Measurements from ENCODE around the gene CDCA4. TPM values are rescaled to one million over a fixed set of nuclear protein-coding genes. Genes with fewer than 3 reads are reported as not detected.

CDCA4 gene
- total and polyA plus RNA-seq, 10 of the 15 experiments (the other 5 are each of a cell fraction or from before 2014, with no cell fraction given), result 10.4 to 64.0 (median 52.1) TPM

DNA sequence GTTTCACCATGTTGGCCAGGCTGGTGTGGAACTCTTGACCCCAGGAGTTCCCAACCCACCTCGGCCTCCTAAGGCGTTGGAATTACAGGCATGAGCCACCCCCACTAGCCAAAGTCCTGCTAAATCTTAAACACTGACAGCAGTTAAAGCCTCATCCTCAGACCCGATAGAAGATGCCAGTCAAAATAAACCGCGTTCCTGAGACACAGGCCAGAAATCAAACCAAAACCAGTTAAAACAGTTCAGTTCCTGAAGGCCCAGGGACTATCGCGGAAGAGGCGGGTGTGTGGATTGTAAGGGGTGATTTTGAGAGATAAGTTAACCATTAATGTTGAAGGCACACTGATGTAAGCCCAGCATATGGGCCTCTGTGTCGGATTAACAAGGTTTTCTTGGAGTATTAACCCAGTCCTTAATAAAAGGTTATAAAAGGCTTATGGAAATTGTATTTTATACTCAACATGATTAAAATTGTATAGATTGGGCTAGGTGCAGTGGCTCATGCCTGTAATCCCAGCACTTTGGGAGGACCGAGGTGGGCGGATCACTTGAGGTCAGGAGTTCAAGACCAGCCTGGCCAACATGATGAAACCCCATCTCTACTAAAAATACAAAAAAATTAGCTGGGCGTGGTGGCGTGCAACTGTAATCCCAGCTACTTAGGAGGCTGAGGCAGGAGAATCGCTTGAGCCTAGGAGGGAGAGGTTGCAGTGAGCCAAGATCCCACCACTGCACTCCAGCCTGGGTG lies 18.7 kb upstream of the CDCA4 start:
- in situ Hi-C loops (cut with MboI) (loop anchor here (10.0 kb wide), 1 partner anchor 145 kb away; no protein-coding TSS in a partner anchor), intact Hi-C loops (cut with micrococcal nuclease; ENCODE audit: unreplicated experiment) (no loop called here)
- SMC1A ChIA-PET (ENCODE audit: uncharacterized antibody, unreplicated experiment), result no interaction called here
- H3K4me3 ChIP-seq, result no peak overlapping the region
- H3K27ac ChIP-seq (ENCODE audit: control insufficient read depth, insufficient read depth), result no peak overlapping the region
- ATAC-seq (no peak), FAIRE-seq (no peak), DNase-seq (ENCODE audit: low read depth, low spot score) (no peak)
- no peaks in the 10 kb centered on the region for H3K36me3 ChIP-seq (ENCODE audit: control insufficient read depth in 2 of 2, insufficient read depth in 2 of 2, low read length in 1 of 2)
- H4K20me1 ChIP-seq (ENCODE audit: control insufficient read depth, insufficient read depth), result no peaks in the 10 kb centered on the region
- BruUV-seq (replicated peaks), result no TSS peak
- H3K27me3 ChIP-seq (replicated peaks in 1 of 2; ENCODE audit: control insufficient read depth in 2 of 2, insufficient read depth in 2 of 2, low read length in 1 of 2), result no peaks in the 10 kb centered on the region
- H3K4me1 ChIP-seq (ENCODE audit: control insufficient read depth, insufficient read depth, low read length), result no peaks in the 10 kb centered on the region
- H3K79me2 ChIP-seq (ENCODE audit: control insufficient read depth, insufficient read depth, low read length), result no peaks in the 10 kb centered on the region
- H3K9me3 ChIP-seq (replicated peaks; ENCODE audit: control insufficient read depth, insufficient read depth, low read length), result no peaks in the 10 kb centered on the region
- no peak overlapping the region for H3K9ac ChIP-seq (ENCODE audit: control insufficient read depth, insufficient read depth, low read length)
- 87% methylated on average over 14 of the region's 14 CpGs for WGBS (ENCODE audit: insufficient coverage, insufficient replicate concordance, low lambda C conversion rate, missing lambda C conversion rate)
- no peak overlapping the region for H3K4me2 ChIP-seq (ENCODE audit: control insufficient read depth, insufficient read depth)
- CTCF ChIA-PET, result interaction anchor here (1.6 kb wide), 1 partner anchor 104 kb away, joined by 3 read pairs; no protein-coding TSS in a partner anchor
- POLR2A ChIA-PET, result no interaction called here
- no peak overlapping the region for H2AFZ ChIP-seq (ENCODE audit: control insufficient read depth, low read depth, low read length)
- RAD21 ChIA-PET (ENCODE audit: unreplicated experiment), result no interaction called here
- TF ChIP-seq, protein P1, sequence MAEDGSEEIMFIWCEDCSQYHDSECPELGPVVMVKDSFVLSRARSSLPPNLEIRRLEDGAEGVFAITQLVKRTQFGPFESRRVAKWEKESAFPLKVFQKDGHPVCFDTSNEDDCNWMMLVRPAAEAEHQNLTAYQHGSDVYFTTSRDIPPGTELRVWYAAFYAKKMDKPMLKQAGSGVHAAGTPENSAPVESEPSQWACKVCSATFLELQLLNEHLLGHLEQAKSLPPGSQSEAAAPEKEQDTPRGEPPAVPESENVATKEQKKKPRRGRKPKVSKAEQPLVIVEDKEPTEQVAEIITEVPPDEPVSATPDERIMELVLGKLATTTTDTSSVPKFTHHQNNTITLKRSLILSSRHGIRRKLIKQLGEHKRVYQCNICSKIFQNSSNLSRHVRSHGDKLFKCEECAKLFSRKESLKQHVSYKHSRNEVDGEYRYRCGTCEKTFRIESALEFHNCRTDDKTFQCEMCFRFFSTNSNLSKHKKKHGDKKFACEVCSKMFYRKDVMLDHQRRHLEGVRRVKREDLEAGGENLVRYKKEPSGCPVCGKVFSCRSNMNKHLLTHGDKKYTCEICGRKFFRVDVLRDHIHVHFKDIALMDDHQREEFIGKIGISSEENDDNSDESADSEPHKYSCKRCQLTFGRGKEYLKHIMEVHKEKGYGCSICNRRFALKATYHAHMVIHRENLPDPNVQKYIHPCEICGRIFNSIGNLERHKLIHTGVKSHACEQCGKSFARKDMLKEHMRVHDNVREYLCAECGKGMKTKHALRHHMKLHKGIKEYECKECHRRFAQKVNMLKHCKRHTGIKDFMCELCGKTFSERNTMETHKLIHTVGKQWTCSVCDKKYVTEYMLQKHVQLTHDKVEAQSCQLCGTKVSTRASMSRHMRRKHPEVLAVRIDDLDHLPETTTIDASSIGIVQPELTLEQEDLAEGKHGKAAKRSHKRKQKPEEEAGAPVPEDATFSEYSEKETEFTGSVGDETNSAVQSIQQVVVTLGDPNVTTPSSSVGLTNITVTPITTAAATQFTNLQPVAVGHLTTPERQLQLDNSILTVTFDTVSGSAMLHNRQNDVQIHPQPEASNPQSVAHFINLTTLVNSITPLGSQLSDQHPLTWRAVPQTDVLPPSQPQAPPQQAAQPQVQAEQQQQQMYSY (CRISPR knock-in tag; IDR thresholded peaks at IDR 0.05), result no peak
- TF ChIP-seq, protein P2, sequence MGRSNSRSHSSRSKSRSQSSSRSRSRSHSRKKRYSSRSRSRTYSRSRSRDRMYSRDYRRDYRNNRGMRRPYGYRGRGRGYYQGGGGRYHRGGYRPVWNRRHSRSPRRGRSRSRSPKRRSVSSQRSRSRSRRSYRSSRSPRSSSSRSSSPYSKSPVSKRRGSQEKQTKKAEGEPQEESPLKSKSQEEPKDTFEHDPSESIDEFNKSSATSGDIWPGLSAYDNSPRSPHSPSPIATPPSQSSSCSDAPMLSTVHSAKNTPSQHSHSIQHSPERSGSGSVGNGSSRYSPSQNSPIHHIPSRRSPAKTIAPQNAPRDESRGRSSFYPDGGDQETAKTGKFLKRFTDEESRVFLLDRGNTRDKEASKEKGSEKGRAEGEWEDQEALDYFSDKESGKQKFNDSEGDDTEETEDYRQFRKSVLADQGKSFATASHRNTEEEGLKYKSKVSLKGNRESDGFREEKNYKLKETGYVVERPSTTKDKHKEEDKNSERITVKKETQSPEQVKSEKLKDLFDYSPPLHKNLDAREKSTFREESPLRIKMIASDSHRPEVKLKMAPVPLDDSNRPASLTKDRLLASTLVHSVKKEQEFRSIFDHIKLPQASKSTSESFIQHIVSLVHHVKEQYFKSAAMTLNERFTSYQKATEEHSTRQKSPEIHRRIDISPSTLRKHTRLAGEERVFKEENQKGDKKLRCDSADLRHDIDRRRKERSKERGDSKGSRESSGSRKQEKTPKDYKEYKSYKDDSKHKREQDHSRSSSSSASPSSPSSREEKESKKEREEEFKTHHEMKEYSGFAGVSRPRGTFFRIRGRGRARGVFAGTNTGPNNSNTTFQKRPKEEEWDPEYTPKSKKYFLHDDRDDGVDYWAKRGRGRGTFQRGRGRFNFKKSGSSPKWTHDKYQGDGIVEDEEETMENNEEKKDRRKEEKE (IDR thresholded peaks at IDR 0.05), result no peak
- TF ChIP-seq RB1 (IDR thresholded peaks at IDR 0.05; ENCODE audit: borderline replicate concordance), result no peak
- TF ChIP-seq, protein P3, sequence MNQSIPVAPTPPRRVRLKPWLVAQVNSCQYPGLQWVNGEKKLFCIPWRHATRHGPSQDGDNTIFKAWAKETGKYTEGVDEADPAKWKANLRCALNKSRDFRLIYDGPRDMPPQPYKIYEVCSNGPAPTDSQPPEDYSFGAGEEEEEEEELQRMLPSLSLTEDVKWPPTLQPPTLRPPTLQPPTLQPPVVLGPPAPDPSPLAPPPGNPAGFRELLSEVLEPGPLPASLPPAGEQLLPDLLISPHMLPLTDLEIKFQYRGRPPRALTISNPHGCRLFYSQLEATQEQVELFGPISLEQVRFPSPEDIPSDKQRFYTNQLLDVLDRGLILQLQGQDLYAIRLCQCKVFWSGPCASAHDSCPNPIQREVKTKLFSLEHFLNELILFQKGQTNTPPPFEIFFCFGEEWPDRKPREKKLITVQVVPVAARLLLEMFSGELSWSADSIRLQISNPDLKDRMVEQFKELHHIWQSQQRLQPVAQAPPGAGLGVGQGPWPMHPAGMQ (IDR thresholded peaks at IDR 0.05; ENCODE audit: borderline replicate concordance), result no peak
- TF ChIP-seq, protein P4, sequence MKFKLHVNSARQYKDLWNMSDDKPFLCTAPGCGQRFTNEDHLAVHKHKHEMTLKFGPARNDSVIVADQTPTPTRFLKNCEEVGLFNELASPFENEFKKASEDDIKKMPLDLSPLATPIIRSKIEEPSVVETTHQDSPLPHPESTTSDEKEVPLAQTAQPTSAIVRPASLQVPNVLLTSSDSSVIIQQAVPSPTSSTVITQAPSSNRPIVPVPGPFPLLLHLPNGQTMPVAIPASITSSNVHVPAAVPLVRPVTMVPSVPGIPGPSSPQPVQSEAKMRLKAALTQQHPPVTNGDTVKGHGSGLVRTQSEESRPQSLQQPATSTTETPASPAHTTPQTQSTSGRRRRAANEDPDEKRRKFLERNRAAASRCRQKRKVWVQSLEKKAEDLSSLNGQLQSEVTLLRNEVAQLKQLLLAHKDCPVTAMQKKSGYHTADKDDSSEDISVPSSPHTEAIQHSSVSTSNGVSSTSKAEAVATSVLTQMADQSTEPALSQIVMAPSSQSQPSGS (IDR thresholded peaks at IDR 0.05; ENCODE audit: low read length), result no peak
- no peak for TF ChIP-seq ASH2L (IDR thresholded peaks at IDR 0.05; ENCODE audit: borderline replicate concordance, low read depth)
- TF ChIP-seq KLF5 (IDR thresholded peaks at IDR 0.05; ENCODE audit: partially characterized antibody), result no peak
- no peak for TF ChIP-seq CBX5 (IDR thresholded peaks at IDR 0.05; ENCODE audit: low read depth)
- TF ChIP-seq MTA3 (IDR thresholded peaks at IDR 0.05; ENCODE audit: borderline replicate concordance, low read length), result no peak
- TF ChIP-seq, protein P5, sequence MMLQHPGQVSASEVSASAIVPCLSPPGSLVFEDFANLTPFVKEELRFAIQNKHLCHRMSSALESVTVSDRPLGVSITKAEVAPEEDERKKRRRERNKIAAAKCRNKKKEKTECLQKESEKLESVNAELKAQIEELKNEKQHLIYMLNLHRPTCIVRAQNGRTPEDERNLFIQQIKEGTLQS (IDR thresholded peaks at IDR 0.05; ENCODE audit: borderline replicate concordance, extremely low read depth, low read depth, low read length), result no peak

All from GM12878 (cell line).